ENCODE results near the gene FTL. TPM values are rescaled to one million over a fixed set of nuclear protein-coding genes. Genes with fewer than 3 reads are reported as not detected.

Gene FTL
- total and polyA plus RNA-seq, 3 donors from 2014 or later = 746 to 1,424 (median 935) TPM

GRCh38 chr19:48961673-48962028, 3.5 kb upstream of the FTL start:
- 76 to 83% methylated on average over 12 of the region's 12 CpGs for whole genome bisulfite sequencing, 2 donors
- intact Hi-C loops (cut with DNase I; ENCODE audit: low total_unique reads) = no loop called here
- Histone ChIP-seq H3K4me1 (peaks cover 29% of the 10 kb centered on the region), H3K27ac (no peak overlapping the region), H3K36me3 (ENCODE audit: low read depth, missing control alignments) (no peaks in the 10 kb centered on the region), H3K27me3 (no peaks in the 10 kb centered on the region), H3K9me3 (no peaks in the 10 kb centered on the region), H3K4me3 (no peak overlapping the region)
- TF ChIP-seq POLR2A (IDR thresholded peaks at IDR 0.05) = no peak
- no peak for TF ChIP-seq CTCF (IDR thresholded peaks at IDR 0.05)
- no peak for DNase-seq

- 70 to 75% methylated on average over 22 of the region's 22 CpGs for WGBS, 2 donors
Measured at GRCh38 chr19:48962029-48962848, 2.9 kb upstream of the FTL start.

GRCh38 chr19:48962849-48963165, 2.3 kb upstream of the FTL start:
- peak overlapping the region; percentile 55 to 74 for H3K27ac ChIP-seq
- DNase-seq = no peak
- intact Hi-C loops (cut with DNase I; ENCODE audit: low total_unique reads) = no loop called here
- H3K4me1 ChIP-seq = peaks cover 29% of the 10 kb centered on the region
- H3K4me3 ChIP-seq = no peak overlapping the region
- H3K27me3 ChIP-seq = no peaks in the 10 kb centered on the region
- no peaks in the 10 kb centered on the region for H3K36me3 ChIP-seq (ENCODE audit: low read depth, missing control alignments)
- WGBS, 2 donors = 68 to 70% methylated on average over 6 of the region's 7 CpGs
- TF ChIP-seq CTCF (IDR thresholded peaks at IDR 0.05) (no peak), POLR2A (IDR thresholded peaks at IDR 0.05) (no peak)
- no peaks in the 10 kb centered on the region for H3K9me3 ChIP-seq

More at GRCh38 chr19:48962029-48962848, 2.9 kb upstream of the FTL start:
- Histone ChIP-seq H3K4me1 (peaks cover 29% of the 10 kb centered on the region), H3K27ac (peak overlapping the region; percentile 55 to 74), H3K36me3 (ENCODE audit: low read depth, missing control alignments) (no peaks in the 10 kb centered on the region), H3K9me3 (no peaks in the 10 kb centered on the region), H3K27me3 (no peaks in the 10 kb centered on the region), H3K4me3 (no peak overlapping the region)
- DNase-seq = peak; percentile 40
- TF ChIP-seq CTCF (IDR thresholded peaks at IDR 0.05) (no peak), POLR2A (IDR thresholded peaks at IDR 0.05) (no peak)
- intact Hi-C loops (cut with DNase I; ENCODE audit: low total_unique reads) = no loop called here

GRCh38 chr19:48963371-48964204, 1.5 kb upstream of the FTL start:
- intact Hi-C loops (cut with DNase I; ENCODE audit: low total_unique reads) = no loop called here
- no peaks in the 10 kb centered on the region for H3K36me3 ChIP-seq (ENCODE audit: low read depth, missing control alignments)
- WGBS, 2 donors = 14 to 29% methylated on average over 11 to 28 of the region's 28 CpGs
- H3K27me3 ChIP-seq = no peaks in the 10 kb centered on the region
- H3K27ac ChIP-seq = peak overlapping the region; percentile 92 to 93
- H3K4me1 ChIP-seq = peaks cover 29% of the 10 kb centered on the region
- DNase-seq = peak; percentile 76
- H3K4me3 ChIP-seq = peak overlapping the region in 1 of 2 donors; percentile 97
- H3K9me3 ChIP-seq = no peaks in the 10 kb centered on the region
- TF ChIP-seq POLR2A (IDR thresholded peaks at IDR 0.05) (no peak), CTCF (IDR thresholded peaks at IDR 0.05) (no peak)

Measured in testis (tissue), 3 donors.